Thoracic aorta (tissue), 2 donors: ENCODE measurements around the gene MPP3. TPM values are rescaled to one million over a fixed set of nuclear protein-coding genes. Genes with fewer than 3 reads are reported as not detected.

Source experiments
- ATAC-seq: fragments of 150-250 bp; one replicate; pipeline ENCODE4 v1.8.0; 2017; ENCODE audit warnings: low read depth; ENCODE audit not compliant: insufficient number of reproducible peaks, low FRiP score
- DNase-seq: peaks from one replicate; pipeline ENCODE4 v3.0.0-alpha.2; 2020; ENCODE audit warnings: low spot score
- H3K27ac ChIP-seq, 2 donors: fragments of 200-600 bp; sonication (generic); 1 replicate in 1 of 2; 2 replicates in 1 of 2; pipeline ENCODE4 v1.5.1; 2016; ENCODE audit warnings: mild to moderate bottlenecking in 2 of 2, moderate library complexity in 2 of 2
- H3K27me3 ChIP-seq: fragments of 200-600 bp; sonication (generic); replicated peaks from 2 replicates; pipeline ENCODE4 v1.6.0; 2016; ENCODE audit warnings: mild to moderate bottlenecking; ENCODE audit not compliant: insufficient read depth
- H3K36me3 ChIP-seq: fragments of 200-600 bp; sonication (generic); one replicate; pipeline ENCODE4 v1.5.1; 2016
- H3K4me1 ChIP-seq, 2 donors: fragments of 200-600 bp; sonication (generic); 1 replicate in 1 of 2; 2 replicates in 1 of 2; pipeline versions ENCODE4 v1.5.1 to v1.6.0; 2016; ENCODE audit warnings: low read depth in 2 of 2, mild to moderate bottlenecking in 1 of 2; ENCODE audit not compliant: control insufficient read depth in 1 of 2
- H3K4me3 ChIP-seq: fragments of 200-600 bp; sonication (generic); 2 replicates; pipeline ENCODE4 v1.5.1; 2016; ENCODE audit warnings: mild to moderate bottlenecking
- H3K9me3 ChIP-seq: fragments of 200-600 bp; sonication (generic); 2 replicates; pipeline ENCODE4 v1.5.1; 2016
- CTCF ChIP-seq: fragments of 200-600 bp; sonication (generic); IDR thresholded peaks from one replicate; pipeline ENCODE4 v1.5.1; 2019; ENCODE audit warnings: antibody characterized with exemption
- total RNA-seq, 2 donors: library from RNA; depleted of rRNA; stranded (reverse); fragments of >200 nt; gene quantifications; one replicate each; pipeline versions ENCODE4 v1.1.0 to v1.2.3, GENCODE V29; 2016

MPP3 gene
- total RNA-seq, 2 donors from 2014 or later, result 32.8 to 73.8 TPM

- no peak overlapping the region for H3K4me3 ChIP-seq
- peaks cover 19 to 34% of the 10 kb centered on the region in 2 donors for H3K4me1 ChIP-seq
- DNase-seq (no peak), ATAC-seq (no peak)
- no peaks in the 10 kb centered on the region for H3K27me3 ChIP-seq
- H3K27ac ChIP-seq, result peak overlapping the region; percentile 75 to 90
- TF ChIP-seq CTCF, result no peak
- H3K36me3 ChIP-seq, result no peaks in the 10 kb centered on the region
- no peaks in the 10 kb centered on the region for H3K9me3 ChIP-seq
These were observed 27.3 kb upstream of the MPP3 start for GRCh38 chr17:43860077-43860725.

- DNase-seq (no peak), ATAC-seq (no peak)
- H3K36me3 ChIP-seq, result no peaks in the 10 kb centered on the region
- peaks cover 19 to 34% of the 10 kb centered on the region in 2 donors for H3K4me1 ChIP-seq
- H3K27ac ChIP-seq, result no peak overlapping the region
- no peaks in the 10 kb centered on the region for H3K27me3 ChIP-seq
- H3K4me3 ChIP-seq, result no peak overlapping the region
- no peak for TF ChIP-seq CTCF
- H3K9me3 ChIP-seq, result no peaks in the 10 kb centered on the region
These were observed 25.1 kb upstream of the MPP3 start for GRCh38 chr17:43857957-43858600.

GRCh38 chr17:43857141-43857540, 24.2 kb upstream of the MPP3 start:
- ATAC-seq (no peak), DNase-seq (no peak)
- Histone ChIP-seq H3K4me3 (no peak overlapping the region), H3K27ac (no peak overlapping the region), H3K36me3 (no peaks in the 10 kb centered on the region), H3K4me1 (peaks cover 19 to 31% of the 10 kb centered on the region in 2 donors), H3K27me3 (no peaks in the 10 kb centered on the region), H3K9me3 (no peaks in the 10 kb centered on the region)
- TF ChIP-seq CTCF, result no peak

- H3K27ac ChIP-seq, result no peak overlapping the region
- no peaks in the 10 kb centered on the region for H3K36me3 ChIP-seq
- no peak overlapping the region for H3K4me3 ChIP-seq
- ATAC-seq (no peak), DNase-seq (no peak)
- peaks cover 12 to 21% of the 10 kb centered on the region in 2 donors for H3K4me1 ChIP-seq
- no peak for TF ChIP-seq CTCF
- H3K9me3 ChIP-seq, result no peaks in the 10 kb centered on the region
- no peaks in the 10 kb centered on the region for H3K27me3 ChIP-seq
These were observed 23.2 kb upstream of the MPP3 start for GRCh38 chr17:43856141-43856540.

- DNase-seq (no peak), ATAC-seq (no peak)
- peaks cover 1 to 11% of the 10 kb centered on the region in 2 donors for H3K4me1 ChIP-seq
- H3K4me3 ChIP-seq, result no peak overlapping the region
- H3K36me3 ChIP-seq, result no peaks in the 10 kb centered on the region
- no peak overlapping the region for H3K27ac ChIP-seq
- no peaks in the 10 kb centered on the region for H3K9me3 ChIP-seq
- no peaks in the 10 kb centered on the region for H3K27me3 ChIP-seq
- TF ChIP-seq CTCF, result no peak
These were observed 22.1 kb upstream of the MPP3 start for GRCh38 chr17:43855061-43855460.
